Tibial nerve (tissue), 4 donors: ENCODE results near the gene LPIN1. TPM values are rescaled to one million over a fixed set of nuclear protein-coding genes. Genes with fewer than 3 reads are reported as not detected.

Source experiments
- DNase-seq, 2 donors: peaks; one replicate each; pipeline ENCODE4 v3.0.0-alpha.2; 2019; ENCODE audit warnings: low spot score in 2 of 2
- H3K27ac ChIP-seq, 4 donors: fragments of 200-600 bp; sonication (generic) in 3 of 4; one replicate each; pipeline ENCODE4 v1.5.1; 2017 to 2019; ENCODE audit warnings: mild to moderate bottlenecking in 1 of 4
- H3K27me3 ChIP-seq, 2 donors: fragments of 200-600 bp; sonication (generic) in 1 of 2; one replicate each; pipeline versions ENCODE4 v1.5.1 to v1.6.0; 2017 to 2019
- H3K36me3 ChIP-seq, 3 donors: fragments of 200-600 bp; sonication (generic); one replicate each; pipeline ENCODE4 v1.5.1; 2018 to 2019
- H3K4me1 ChIP-seq, 4 donors: fragments of 200-600 bp; sonication (generic) in 3 of 4; one replicate each; pipeline ENCODE4 v1.5.1; 2017 to 2019
- H3K4me3 ChIP-seq, 4 donors: fragments of 200-600 bp; sonication (generic) in 3 of 4; one replicate each; pipeline ENCODE4 v1.5.1; 2017 to 2019; ENCODE audit warnings: mild to moderate bottlenecking in 1 of 4, moderate library complexity in 1 of 4
- H3K9me3 ChIP-seq, 4 donors: fragments of 200-600 bp; sonication (generic) in 3 of 4; one replicate each; pipeline ENCODE4 v1.5.1; 2017 to 2019
- CTCF ChIP-seq, 5 experiments: fragments of 200-600 bp in 3 of 5; fragments of 450-650 bp in 2 of 5; sonication (generic) in 3 of 5; IDR thresholded peaks; one replicate each; pipeline ENCODE4 v1.5.1; 2016 to 2019; ENCODE audit warnings: antibody characterized with exemption in 5 of 5, mild to moderate bottlenecking in 3 of 5, moderate library complexity in 2 of 5
- EP300 ChIP-seq, 2 donors: sonication (generic); formaldehyde crosslinking; IDR thresholded peaks; one replicate each; pipeline ENCODE4 v1.6.1; 2017; ENCODE audit warnings: antibody characterized with exemption in 2 of 2, mild to moderate bottlenecking in 1 of 2
- POLR2A ChIP-seq, 2 donors: fragments of 450-650 bp; IDR thresholded peaks; one replicate each; pipeline ENCODE4 v1.6.1; 2017; ENCODE audit warnings: antibody characterized with exemption in 2 of 2, mild to moderate bottlenecking in 2 of 2, moderate library complexity in 2 of 2
- WGBS, 2 donors: methylation state at CpG; one replicate each; pipeline ENCODE4 v1.1.5; 2018; 5-methylcytosine and 5-hydroxymethylcytosine counted together
- total RNA-seq, 4 donors: library from RNA; depleted of rRNA; stranded (reverse); fragments of >200 nt; gene quantifications; one replicate each; pipeline ENCODE4 v1.1.0, GENCODE V29; 2016

The LPIN1 gene
- total RNA-seq, 4 donors from 2014 or later: 170 to 202 (median 172) TPM

DNA sequence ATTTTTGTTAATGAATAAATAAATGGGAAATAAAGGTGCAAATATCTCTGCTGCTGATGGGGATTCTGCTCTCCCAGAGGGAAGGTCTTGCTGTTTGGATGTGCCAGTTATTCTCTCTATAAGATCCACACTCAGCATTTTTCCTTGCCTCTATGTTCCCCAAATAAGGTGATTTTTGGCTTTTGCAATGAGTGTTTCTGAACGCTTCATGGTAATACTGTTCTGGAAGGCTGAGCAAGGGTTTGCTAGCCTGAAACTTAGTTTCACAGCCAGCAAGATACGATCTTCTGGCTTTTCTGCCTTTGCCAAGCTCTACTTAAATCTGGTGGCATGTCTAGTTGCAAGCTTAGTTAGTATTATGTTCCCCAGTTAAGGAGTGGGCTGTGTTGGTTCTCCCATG is 114.6 kb downstream of the LPIN1 start:
- Histone ChIP-seq H3K27me3 (no peaks in the 10 kb centered on the region), H3K4me3 (no peak overlapping the region), H3K4me1 (peaks cover 0 to 16% (median 9%) of the 10 kb centered on the region in 4 donors), H3K9me3 (peaks cover 0 to 6% (median 0%) of the 10 kb centered on the region in 4 donors), H3K27ac (no peak overlapping the region), H3K36me3 (no peaks in the 10 kb centered on the region)
- TF ChIP-seq POLR2A (IDR thresholded peaks at IDR 0.05) (no peak), CTCF (IDR thresholded peaks at IDR 0.05) (no peak), EP300 (IDR thresholded peaks at IDR 0.05) (no peak)
- no peak for DNase-seq
- WGBS, 2 donors: 82 to 85% methylated on average over 2 of the region's 2 CpGs

DNA sequence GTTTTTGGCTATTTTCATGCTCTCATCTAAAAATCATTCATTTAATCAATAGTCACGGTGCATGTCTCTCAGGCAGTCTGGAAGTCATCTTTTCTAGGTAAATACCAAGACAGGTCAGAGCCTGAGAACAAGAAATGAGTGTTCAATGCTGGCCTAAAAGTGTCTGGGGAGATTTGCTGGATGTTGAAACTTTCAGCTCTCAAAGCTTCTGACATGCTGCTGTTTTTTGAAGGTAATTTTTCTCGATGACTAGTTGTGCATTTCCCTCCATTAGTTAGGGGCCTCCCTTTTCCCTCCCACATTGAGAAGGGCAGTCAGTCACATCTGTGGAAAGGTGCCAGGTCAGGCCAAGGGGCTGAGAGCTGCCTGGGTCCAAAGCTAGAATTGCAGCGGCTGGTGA is 115.6 kb downstream of the LPIN1 start:
- peaks cover 0 to 16% (median 9%) of the 10 kb centered on the region in 4 donors for H3K4me1 ChIP-seq
- no peak for TF ChIP-seq POLR2A (IDR thresholded peaks at IDR 0.05)
- TF ChIP-seq CTCF (IDR thresholded peaks at IDR 0.05): no peak
- no peak for TF ChIP-seq EP300 (IDR thresholded peaks at IDR 0.05)

GRCh38 chr2:11863103-11863502 is 116.7 kb downstream of the LPIN1 start:
- no peak overlapping the region for H3K4me3 ChIP-seq
- H3K4me1 ChIP-seq: peaks cover 0 to 16% (median 9%) of the 10 kb centered on the region in 4 donors
- 86 to 94% methylated on average over 7 of the region's 7 CpGs for WGBS, 2 donors
- DNase-seq: no peak
- H3K36me3 ChIP-seq: no peaks in the 10 kb centered on the region
- peak overlapping the region in 2 of 4 donors; percentile 64 to 65 for H3K27ac ChIP-seq
- peaks cover 0 to 6% (median 0%) of the 10 kb centered on the region in 4 donors for H3K9me3 ChIP-seq
- no peaks in the 10 kb centered on the region for H3K27me3 ChIP-seq
- TF ChIP-seq EP300 (IDR thresholded peaks at IDR 0.05): no peak
- no peak for TF ChIP-seq POLR2A (IDR thresholded peaks at IDR 0.05)
- TF ChIP-seq CTCF (IDR thresholded peaks at IDR 0.05): no peak

More for the DNA sequence above, 115.6 kb downstream of the LPIN1 start:
- WGBS, 2 donors: 62 to 71% methylated on average over 3 of the region's 3 CpGs
- H3K4me3 ChIP-seq: no peak overlapping the region
- peaks cover 0 to 6% (median 0%) of the 10 kb centered on the region in 4 donors for H3K9me3 ChIP-seq
- DNase-seq: no peak
- H3K27ac ChIP-seq: no peak overlapping the region
- no peaks in the 10 kb centered on the region for H3K36me3 ChIP-seq
- H3K27me3 ChIP-seq: no peaks in the 10 kb centered on the region

GRCh38 chr2:11863513-11864328 is 117.3 kb downstream of the LPIN1 start:
- Histone ChIP-seq H3K27ac (peak overlapping the region in 3 of 4 donors; percentile 32 to 65 (median 64)), H3K27me3 (no peaks in the 10 kb centered on the region), H3K4me3 (peak overlapping the region in 1 of 4 donors; percentile 13), H3K9me3 (peaks cover 0 to 2% (median 0%) of the 10 kb centered on the region in 4 donors), H3K36me3 (no peaks in the 10 kb centered on the region), H3K4me1 (peaks cover 0 to 16% (median 9%) of the 10 kb centered on the region in 4 donors)
- DNase-seq: peak; percentile 71 to 78
- peak; percentile 21 to 81 for TF ChIP-seq EP300 (IDR thresholded peaks at IDR 0.05)
- TF ChIP-seq CTCF (IDR thresholded peaks at IDR 0.05): peak; percentile 95 to 98 (median 97)
- no peak for TF ChIP-seq POLR2A (IDR thresholded peaks at IDR 0.05)
- WGBS, 2 donors: 6 to 10% methylated on average over 12 of the region's 12 CpGs

GRCh38 chr2:11864724-11865123 is 118.3 kb downstream of the LPIN1 start:
- no peaks in the 10 kb centered on the region for H3K27me3 ChIP-seq
- no peak overlapping the region for H3K4me3 ChIP-seq
- H3K36me3 ChIP-seq: no peaks in the 10 kb centered on the region
- H3K4me1 ChIP-seq: peaks cover 0 to 16% (median 9%) of the 10 kb centered on the region in 4 donors
- TF ChIP-seq EP300 (IDR thresholded peaks at IDR 0.05) (no peak), POLR2A (IDR thresholded peaks at IDR 0.05) (no peak), CTCF (IDR thresholded peaks at IDR 0.05) (no peak)
- WGBS, 2 donors: 86 to 90% methylated on average over 8 of the region's 8 CpGs
- H3K9me3 ChIP-seq: no peaks in the 10 kb centered on the region
- peak overlapping the region in 2 of 4 donors; percentile 64 to 65 for H3K27ac ChIP-seq
- DNase-seq: no peak
